Sigmoid colon (tissue), 7 donors: ENCODE data around the gene EMC6. TPM values are rescaled to one million over a fixed set of nuclear protein-coding genes. Genes with fewer than 3 reads are reported as not detected.
A peak's percentile ranks its signal among the peaks of the same experiment; 100 is the strongest.

Experiments
- DNase-seq: peaks from one replicate; pipeline ENCODE4 v3.0.0-alpha.2; 2019
- H3K27ac ChIP-seq, 4 donors: fragments of 200-600 bp; sonication (generic); one replicate each; pipeline ENCODE4 v1.5.1; 2016 to 2019; ENCODE audit warnings: mild to moderate bottlenecking in 1 of 4
- H3K27me3 ChIP-seq, 3 donors: fragments of 200-600 bp; sonication (generic); one replicate each; pipeline ENCODE4 v1.5.1; 2019; ENCODE audit warnings: mild to moderate bottlenecking in 1 of 3
- H3K36me3 ChIP-seq, 4 donors: fragments of 200-600 bp; sonication (generic); one replicate each; pipeline ENCODE4 v1.5.1; 2016 to 2019
- H3K4me1 ChIP-seq, 4 donors: fragments of 200-600 bp; sonication (generic); one replicate each; pipeline ENCODE4 v1.5.1; 2017 to 2019
- H3K4me3 ChIP-seq, 4 donors: fragments of 200-600 bp; sonication (generic); one replicate each; pipeline ENCODE4 v1.5.1; 2017 to 2019; ENCODE audit warnings: mild to moderate bottlenecking in 2 of 4, moderate library complexity in 1 of 4
- H3K9me3 ChIP-seq, 4 donors: fragments of 200-600 bp in 3 of 4; sonication (generic) in 3 of 4; one replicate each; pipeline versions ENCODE4 v1.5.1 to v1.6.1; 2013 to 2019
- CTCF ChIP-seq, 4 experiments: fragments of 450-650 bp in 3 of 4; fragments of 200-600 bp in 1 of 4; IDR thresholded peaks; one replicate each; pipeline ENCODE4 v1.5.1; 2016 to 2019; ENCODE audit warnings: antibody characterized with exemption in 4 of 4, mild to moderate bottlenecking in 3 of 4, moderate library complexity in 2 of 4
- EP300 ChIP-seq, 4 donors: sonication (generic); formaldehyde crosslinking; IDR thresholded peaks; one replicate each; pipeline ENCODE4 v1.6.1; 2017; ENCODE audit warnings: antibody characterized with exemption in 4 of 4
- POLR2A ChIP-seq, 2 donors: fragments of 450-650 bp; IDR thresholded peaks; one replicate each; pipeline ENCODE4 v1.6.1; 2016; ENCODE audit warnings: antibody characterized with exemption in 2 of 2, mild to moderate bottlenecking in 2 of 2, moderate library complexity in 2 of 2
- POLR2AphosphoS5 ChIP-seq, 4 donors: sonication (generic); formaldehyde crosslinking; IDR thresholded peaks; one replicate each; pipeline ENCODE4 v1.6.1; 2017; ENCODE audit warnings: antibody characterized with exemption in 4 of 4
- WGBS, 2 donors: extraction: QIAGEN DNeasy Blood & Tissue Kit; methylation state at CpG; one replicate each; pipeline ENCODE4 v1.1.7; 2013; 5-methylcytosine and 5-hydroxymethylcytosine counted together
- intact Hi-C: fragments of 100-400 bp; cut with DNase I; formaldehyde crosslinking; loops from one replicate; pipeline ENCODE4 v1.15.1; 2023
- polyA plus RNA-seq, 3 donors: library from polyadenylated mRNA; stranded (reverse); fragments of 200-250 nt; gene quantifications; one replicate each; pipeline ENCODE4 v1.2.3, GENCODE V29; 2013
- total RNA-seq, 4 donors: library from RNA; depleted of rRNA; stranded (reverse); fragments of >200 nt; gene quantifications; one replicate each; pipeline ENCODE4 v1.1.0, GENCODE V29; 2016
- donor health status: healthy with polysubstance abuse.
- donor health status: Bipolar disorder and iron deficiency.
- donor health status: healthy.

Gene EMC6
- total and polyA plus RNA-seq, 7 donors = 4.4 to 90.5 (median 21.7) TPM

DNA sequence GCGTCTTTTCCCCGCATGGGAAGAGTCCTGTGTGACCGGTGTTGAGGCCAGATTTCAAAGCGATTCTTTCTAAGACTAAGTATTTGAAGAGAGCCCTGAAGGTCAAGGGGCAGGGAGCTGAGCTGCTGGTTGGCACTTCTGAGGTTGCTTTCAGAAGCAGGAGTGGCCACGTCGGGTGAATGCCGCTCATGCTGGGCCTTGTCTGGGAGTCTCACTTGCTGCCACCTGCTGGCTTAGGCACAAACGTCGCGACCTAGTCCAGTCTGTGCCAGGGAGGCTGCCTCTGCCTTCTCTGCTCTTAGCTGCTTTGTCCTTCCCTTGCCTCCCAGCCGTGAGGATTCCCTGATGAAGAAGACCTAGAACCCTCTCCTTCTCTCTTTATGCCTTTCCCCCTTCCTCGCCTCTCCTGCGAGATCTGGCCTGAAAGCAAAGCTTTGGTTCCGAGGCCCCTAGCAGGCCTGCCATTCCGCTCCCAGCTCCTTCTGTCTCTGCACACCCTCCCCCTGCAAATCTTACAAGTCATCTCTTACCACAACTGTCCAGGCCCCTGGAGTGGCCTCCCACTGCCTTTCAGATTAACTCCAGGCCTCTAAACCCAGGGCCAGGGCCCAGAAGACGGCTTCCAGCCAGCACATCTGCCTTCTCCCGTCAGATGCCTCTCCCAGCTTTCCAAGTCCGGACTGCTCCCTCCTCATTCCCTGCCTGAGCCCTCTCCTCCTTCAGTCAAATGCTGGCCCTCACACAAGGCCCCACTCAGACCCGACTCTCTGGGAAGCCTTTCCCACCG, 20.6 kb upstream of the EMC6 start:
- Histone ChIP-seq H3K9me3 (no peaks in the 10 kb centered on the region), H3K4me1 (no peaks in the 10 kb centered on the region), H3K27ac (no peak overlapping the region), H3K27me3 (no peaks in the 10 kb centered on the region), H3K36me3 (peaks cover 0 to 40% (median 3%) of the 10 kb centered on the region in 4 donors), H3K4me3 (no peak overlapping the region)
- DNase-seq = no peak
- no peak for TF ChIP-seq POLR2AphosphoS5 (IDR thresholded peaks at IDR 0.05)
- no peak for TF ChIP-seq EP300 (IDR thresholded peaks at IDR 0.05)
- peak in 1 of 4 experiments; percentile 25 for TF ChIP-seq CTCF (IDR thresholded peaks at IDR 0.05)
- intact Hi-C loops = no loop called here
- 62 to 71% methylated on average over 20 of the region's 20 CpGs for WGBS, 2 donors

- no peaks in the 10 kb centered on the region for H3K27me3 ChIP-seq
- no peak overlapping the region for H3K4me3 ChIP-seq
- intact Hi-C loops = no loop called here
- no peaks in the 10 kb centered on the region for H3K36me3 ChIP-seq
- no peak overlapping the region for H3K27ac ChIP-seq
- DNase-seq = no peak
- H3K9me3 ChIP-seq = no peaks in the 10 kb centered on the region
- no peak for TF ChIP-seq CTCF (IDR thresholded peaks at IDR 0.05)
- no peak for TF ChIP-seq POLR2AphosphoS5 (IDR thresholded peaks at IDR 0.05)
- TF ChIP-seq POLR2A (IDR thresholded peaks at IDR 0.05) = no peak
- no peak for TF ChIP-seq EP300 (IDR thresholded peaks at IDR 0.05)
- peaks cover 0 to 31% (median 27%) of the 10 kb centered on the region in 4 donors for H3K4me1 ChIP-seq
- WGBS, 2 donors = 84 to 90% methylated on average over 11 of the region's 11 CpGs
These were observed 12.8 kb upstream of the EMC6 start for GRCh38 chr17:3655766-3656165.

- H3K36me3 ChIP-seq = peaks cover 0 to 4% (median 0%) of the 10 kb centered on the region in 4 donors
- DNase-seq = no peak
- no peak overlapping the region for H3K27ac ChIP-seq
- no peak for TF ChIP-seq EP300 (IDR thresholded peaks at IDR 0.05)
- no peak for TF ChIP-seq CTCF (IDR thresholded peaks at IDR 0.05)
- no peak for TF ChIP-seq POLR2A (IDR thresholded peaks at IDR 0.05)
- no peak for TF ChIP-seq POLR2AphosphoS5 (IDR thresholded peaks at IDR 0.05)
- no peak overlapping the region for H3K4me3 ChIP-seq
- no peaks in the 10 kb centered on the region for H3K9me3 ChIP-seq
- H3K27me3 ChIP-seq = no peaks in the 10 kb centered on the region
- 92% methylated on average over 16 of the region's 16 CpGs for WGBS, 2 donors
- intact Hi-C loops = no loop called here
- H3K4me1 ChIP-seq = peaks cover 0 to 36% (median 28%) of the 10 kb centered on the region in 4 donors
These were observed 12.3 kb upstream of the EMC6 start for GRCh38 chr17:3656353-3656752.

DNA sequence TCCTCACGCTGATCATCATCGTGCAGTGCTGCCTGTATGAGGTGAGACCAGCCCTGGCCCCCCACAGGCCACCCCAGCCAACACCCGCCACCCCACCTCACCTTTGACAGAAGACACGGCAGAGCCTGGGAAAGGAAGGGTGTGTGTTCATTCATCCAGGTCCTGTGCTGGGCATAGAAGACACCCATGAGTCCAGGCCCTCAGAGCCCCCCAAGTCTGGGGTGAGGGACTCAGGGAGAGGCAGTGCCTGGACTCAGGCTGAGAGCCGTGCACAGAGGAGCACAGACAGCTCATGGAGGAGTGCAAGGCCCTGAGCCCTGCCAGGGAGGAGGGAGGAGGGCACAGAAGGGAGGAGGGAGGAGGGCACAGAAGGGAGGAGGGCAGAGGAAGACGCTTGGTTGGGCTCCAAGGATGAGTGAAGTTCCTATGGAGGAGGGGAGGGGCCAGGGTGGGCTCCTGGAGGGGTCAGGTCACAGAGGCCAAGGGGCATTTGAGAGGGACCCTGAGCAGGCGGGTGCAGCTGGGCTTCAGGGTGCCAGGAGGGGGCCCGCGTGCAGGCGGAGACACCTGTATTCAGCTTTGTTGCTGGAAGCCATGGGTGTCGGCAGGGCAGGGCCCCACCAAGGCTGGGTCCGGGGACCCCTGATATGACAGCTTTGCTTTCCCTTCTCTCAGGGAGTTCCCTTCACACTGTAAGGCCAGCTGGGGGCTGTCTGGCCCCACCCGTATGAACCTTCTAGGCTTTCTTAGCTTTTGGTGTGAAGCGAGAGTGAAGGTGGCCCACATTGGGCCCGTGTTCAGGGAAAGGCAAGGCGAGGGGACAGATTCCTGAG, 11.6 kb upstream of the EMC6 start:
- Histone ChIP-seq H3K27ac (no peak overlapping the region), H3K4me3 (no peak overlapping the region), H3K4me1 (peaks cover 0 to 36% (median 28%) of the 10 kb centered on the region in 4 donors), H3K36me3 (peaks cover 0 to 10% (median under 1%) of the 10 kb centered on the region in 4 donors), H3K9me3 (no peaks in the 10 kb centered on the region), H3K27me3 (no peaks in the 10 kb centered on the region)
- 86 to 88% methylated on average over 16 of the region's 16 CpGs for WGBS, 2 donors
- TF ChIP-seq CTCF (IDR thresholded peaks at IDR 0.05) (no peak), EP300 (IDR thresholded peaks at IDR 0.05) (no peak), POLR2AphosphoS5 (IDR thresholded peaks at IDR 0.05) (no peak), POLR2A (IDR thresholded peaks at IDR 0.05) (no peak)
- DNase-seq = no peak
- intact Hi-C loops = no loop called here
